Stimulated activated naive CD8-positive, alpha-beta T cell treated with anti-CD3 and anti-CD28 coated beads, Interleukin-15, Interleukin-2, amounts not matched to agents 100 ng/mL and 50 ng/mL, for 24 hours (primary cell): ENCODE measurements around the gene NR3C2.

ENCODE experiments used
- H3K27ac Mint-ChIP-seq: one replicate; pipeline ENCODE4 v1.8.0; 2021; ENCODE audit warnings: mild to moderate bottlenecking, mixed read lengths
- H3K27me3 Mint-ChIP-seq: one replicate; pipeline ENCODE4 v1.8.0; 2021; ENCODE audit warnings: mixed read lengths
- H3K36me3 Mint-ChIP-seq: one replicate; pipeline ENCODE4 v1.8.0; 2021; ENCODE audit warnings: low read depth, mixed read lengths
- H3K4me1 Mint-ChIP-seq: one replicate; pipeline ENCODE4 v1.8.0; 2021; ENCODE audit warnings: low read depth, mixed read lengths
- H3K4me3 Mint-ChIP-seq: one replicate; pipeline ENCODE4 v1.8.0; 2021; ENCODE audit warnings: mild to moderate bottlenecking, mixed read lengths
- H3K9me3 Mint-ChIP-seq: one replicate; pipeline ENCODE4 v1.8.0; 2021; ENCODE audit warnings: mixed read lengths

The NR3C2 gene

GRCh38 chr4:148366251-148366650 is 76.0 kb downstream of the NR3C2 start:
- Mint-ChIP-seq H3K4me3 (no peak overlapping the region), H3K9me3 (no peaks in the 10 kb centered on the region), H3K4me1 (peaks cover 17% of the 10 kb centered on the region), H3K27ac (no peak overlapping the region), H3K36me3 (peaks cover 4% of the 10 kb centered on the region), H3K27me3 (no peaks in the 10 kb centered on the region)

- Mint-ChIP-seq H3K27ac (no peak overlapping the region), H3K27me3 (no peaks in the 10 kb centered on the region), H3K4me1 (peaks cover 21% of the 10 kb centered on the region), H3K4me3 (no peak overlapping the region), H3K36me3 (peaks cover 4% of the 10 kb centered on the region), H3K9me3 (no peaks in the 10 kb centered on the region)
These were observed 77.7 kb downstream of the NR3C2 start for GRCh38 chr4:148364525-148364924.

- H3K4me3 Mint-ChIP-seq, result peak overlapping the region; percentile 33
- no peaks in the 10 kb centered on the region for H3K9me3 Mint-ChIP-seq
- peaks cover 38% of the 10 kb centered on the region for H3K4me1 Mint-ChIP-seq
These were observed 82.4 kb downstream of the NR3C2 start for GRCh38 chr4:148359769-148360168.

GRCh38 chr4:148355442-148356123 is 86.6 kb downstream of the NR3C2 start:
- Mint-ChIP-seq H3K27ac (no peak overlapping the region), H3K36me3 (no peaks in the 10 kb centered on the region), H3K4me1 (peaks cover 36% of the 10 kb centered on the region), H3K27me3 (no peaks in the 10 kb centered on the region), H3K9me3 (no peaks in the 10 kb centered on the region), H3K4me3 (peak overlapping the region; percentile 48)

More at GRCh38 chr4:148359769-148360168, 82.4 kb downstream of the NR3C2 start:
- peak overlapping the region; percentile 13 for H3K27ac Mint-ChIP-seq
- H3K27me3 Mint-ChIP-seq, result no peaks in the 10 kb centered on the region
- peaks cover 4% of the 10 kb centered on the region for H3K36me3 Mint-ChIP-seq

GRCh38 chr4:148354186-148354585 is 88.0 kb downstream of the NR3C2 start:
- Mint-ChIP-seq H3K36me3 (no peaks in the 10 kb centered on the region), H3K27ac (no peak overlapping the region), H3K27me3 (no peaks in the 10 kb centered on the region), H3K4me1 (peaks cover 40% of the 10 kb centered on the region), H3K4me3 (no peak overlapping the region), H3K9me3 (no peaks in the 10 kb centered on the region)

GRCh38 chr4:148353571-148353970 is 88.6 kb downstream of the NR3C2 start:
- peaks cover 40% of the 10 kb centered on the region for H3K4me1 Mint-ChIP-seq
- H3K36me3 Mint-ChIP-seq, result no peaks in the 10 kb centered on the region

GRCh38 chr4:148349153-148349552 is 93.1 kb downstream of the NR3C2 start:
- no peaks in the 10 kb centered on the region for H3K27me3 Mint-ChIP-seq
- no peak overlapping the region for H3K27ac Mint-ChIP-seq
- H3K36me3 Mint-ChIP-seq, result no peaks in the 10 kb centered on the region
- peaks cover 43% of the 10 kb centered on the region for H3K4me1 Mint-ChIP-seq
- H3K4me3 Mint-ChIP-seq, result no peak overlapping the region
- no peaks in the 10 kb centered on the region for H3K9me3 Mint-ChIP-seq

More at GRCh38 chr4:148353571-148353970, 88.6 kb downstream of the NR3C2 start:
- Mint-ChIP-seq H3K9me3 (no peaks in the 10 kb centered on the region), H3K4me3 (no peak overlapping the region), H3K27ac (no peak overlapping the region), H3K27me3 (no peaks in the 10 kb centered on the region)

- Mint-ChIP-seq H3K4me1 (peaks cover 43% of the 10 kb centered on the region), H3K4me3 (no peak overlapping the region), H3K36me3 (no peaks in the 10 kb centered on the region), H3K9me3 (no peaks in the 10 kb centered on the region), H3K27me3 (no peaks in the 10 kb centered on the region), H3K27ac (no peak overlapping the region)
These were observed 95.6 kb downstream of the NR3C2 start for GRCh38 chr4:148346657-148347056.

GRCh38 chr4:148345509-148345908 is 96.7 kb downstream of the NR3C2 start:
- H3K9me3 Mint-ChIP-seq, result peaks cover 7% of the 10 kb centered on the region
- H3K27me3 Mint-ChIP-seq, result no peaks in the 10 kb centered on the region
- H3K4me1 Mint-ChIP-seq, result peaks cover 41% of the 10 kb centered on the region
- H3K4me3 Mint-ChIP-seq, result no peak overlapping the region
- H3K36me3 Mint-ChIP-seq, result no peaks in the 10 kb centered on the region
- H3K27ac Mint-ChIP-seq, result no peak overlapping the region

GRCh38 chr4:148344941-148345340 is 97.3 kb downstream of the NR3C2 start:
- H3K9me3 Mint-ChIP-seq, result peaks cover 13% of the 10 kb centered on the region
- peaks cover 36% of the 10 kb centered on the region for H3K4me1 Mint-ChIP-seq
- no peak overlapping the region for H3K27ac Mint-ChIP-seq
- H3K36me3 Mint-ChIP-seq, result peaks cover 4% of the 10 kb centered on the region
- no peak overlapping the region for H3K4me3 Mint-ChIP-seq
- H3K27me3 Mint-ChIP-seq, result no peaks in the 10 kb centered on the region

- Mint-ChIP-seq H3K4me1 (peaks cover 30% of the 10 kb centered on the region), H3K27me3 (no peaks in the 10 kb centered on the region), H3K9me3 (peaks cover 14% of the 10 kb centered on the region), H3K4me3 (no peak overlapping the region), H3K27ac (no peak overlapping the region), H3K36me3 (peaks cover 4% of the 10 kb centered on the region)
These were observed 97.9 kb downstream of the NR3C2 start for GRCh38 chr4:148344352-148344751.

- H3K4me3 Mint-ChIP-seq, result no peak overlapping the region
- peaks cover 12% of the 10 kb centered on the region for H3K4me1 Mint-ChIP-seq
- H3K27ac Mint-ChIP-seq, result no peak overlapping the region
- H3K27me3 Mint-ChIP-seq, result no peaks in the 10 kb centered on the region
- H3K36me3 Mint-ChIP-seq, result peaks cover 4% of the 10 kb centered on the region
- H3K9me3 Mint-ChIP-seq, result peaks cover 14% of the 10 kb centered on the region
These were observed 100.0 kb downstream of the NR3C2 start for GRCh38 chr4:148341980-148342800.

GRCh38 chr4:148335133-148335532 is 107.1 kb downstream of the NR3C2 start:
- H3K27me3 Mint-ChIP-seq, result no peaks in the 10 kb centered on the region
- H3K9me3 Mint-ChIP-seq, result peaks cover 3% of the 10 kb centered on the region
- H3K36me3 Mint-ChIP-seq, result peaks cover 2% of the 10 kb centered on the region
- H3K4me3 Mint-ChIP-seq, result no peak overlapping the region
- peaks cover 8% of the 10 kb centered on the region for H3K4me1 Mint-ChIP-seq
- no peak overlapping the region for H3K27ac Mint-ChIP-seq

- H3K4me3 Mint-ChIP-seq, result no peak overlapping the region
- peaks cover 12% of the 10 kb centered on the region for H3K4me1 Mint-ChIP-seq
- H3K36me3 Mint-ChIP-seq, result no peaks in the 10 kb centered on the region
- no peaks in the 10 kb centered on the region for H3K27me3 Mint-ChIP-seq
- H3K9me3 Mint-ChIP-seq, result no peaks in the 10 kb centered on the region
- no peak overlapping the region for H3K27ac Mint-ChIP-seq
These were observed 108.9 kb downstream of the NR3C2 start for GRCh38 chr4:148333265-148333664.

- no peaks in the 10 kb centered on the region for H3K9me3 Mint-ChIP-seq
- no peak overlapping the region for H3K4me3 Mint-ChIP-seq
- H3K36me3 Mint-ChIP-seq, result no peaks in the 10 kb centered on the region
- no peak overlapping the region for H3K27ac Mint-ChIP-seq
- no peaks in the 10 kb centered on the region for H3K27me3 Mint-ChIP-seq
- peaks cover 17% of the 10 kb centered on the region for H3K4me1 Mint-ChIP-seq
These were observed 109.7 kb downstream of the NR3C2 start for GRCh38 chr4:148332486-148332885.
